ENCODE data around the gene GPBP1L1.

DNA sequence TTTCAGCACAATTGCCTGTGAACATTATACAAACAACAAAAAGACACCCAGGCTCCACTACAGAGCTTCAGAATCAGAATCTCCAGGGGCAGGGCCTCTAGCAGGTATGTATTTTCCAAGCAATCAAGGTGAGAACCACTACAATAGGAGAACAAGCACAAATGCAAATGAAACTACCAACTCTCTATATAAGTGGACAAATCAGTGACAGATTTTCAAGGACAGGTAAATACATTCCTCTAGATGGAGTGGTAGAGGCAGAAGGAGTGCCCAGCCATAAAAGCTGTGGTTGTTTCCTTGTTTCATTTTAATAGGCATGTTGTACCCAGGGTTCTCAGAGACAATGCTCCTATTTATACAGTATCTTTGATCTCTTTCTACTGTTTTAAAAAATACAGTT is 42.4 kb downstream of the GPBP1L1 start:
- TF ChIP-seq POLR2A (IDR thresholded peaks at IDR 0.05) (no peak), CTCF (IDR thresholded peaks at IDR 0.05 in 8 of 11, conservative IDR thresholded peaks at IDR 0.05 in 3 of 11) (no peak), POLR2AphosphoS5 (IDR thresholded peaks at IDR 0.05) (no peak)

Measured in spleen (tissue), 7 donors.